Activated CD4-positive, alpha-beta memory T cell treated with anti-CD3 and anti-CD28 coated beads for 36 hours (primary cell): ENCODE data around the gene PLXNA2. TPM values are rescaled to one million over a fixed set of nuclear protein-coding genes. Genes with fewer than 3 reads are reported as not detected.

Source experiments
- CTCF ChIA-PET: fragments of 350-600 bp; sonication (Branson Sonifier 250); formaldehyde crosslinking; loops from one replicate; lab custom pipeline; 2021; ENCODE audit warnings: antibody characterized with exemption, inconsistent platforms; lab: Charles Lee
- POLR2A ChIA-PET: fragments of 350-600 bp; sonication (Branson Sonifier 250); formaldehyde crosslinking; loops from one replicate; lab custom pipeline; 2021; ENCODE audit warnings: antibody characterized with exemption; lab: Charles Lee
- DNase-seq: peaks from one replicate; pipeline ENCODE4 v3.0.0-alpha.2; 2020
- H3K27ac Mint-ChIP-seq: one replicate; pipeline ENCODE4 v1.8.0; 2021; ENCODE audit warnings: mixed read lengths
- H3K27me3 Mint-ChIP-seq: one replicate; pipeline ENCODE4 v1.8.0; 2021; ENCODE audit warnings: mixed read lengths
- H3K36me3 Mint-ChIP-seq: one replicate; pipeline ENCODE4 v1.8.0; 2021; ENCODE audit warnings: mixed read lengths
- H3K4me1 Mint-ChIP-seq: one replicate; pipeline ENCODE4 v1.8.0; 2021; ENCODE audit warnings: low read depth, mixed read lengths
- H3K4me3 Mint-ChIP-seq: one replicate; pipeline ENCODE4 v1.8.0; 2021; ENCODE audit warnings: mild to moderate bottlenecking, mixed read lengths
- H3K9me3 Mint-ChIP-seq: one replicate; pipeline ENCODE4 v1.8.0; 2021; ENCODE audit warnings: mixed read lengths
- intact Hi-C: fragments of 100-400 bp; cut with micrococcal nuclease; formaldehyde crosslinking; loops from one replicate; pipeline ENCODE4 v1.15.1; 2023
- total RNA-seq, 2 experiments: library from RNA; stranded (reverse); gene quantifications; one replicate each; pipeline ENCODE4 v1.2.3, GENCODE V29; 2021

Gene PLXNA2
- total RNA-seq, 2 experiments from 2014 or later = 0.29 to 0.34 TPM

- ChIA-PET POLR2A (no interaction called here), CTCF (no interaction called here)
- H3K4me3 Mint-ChIP-seq = no peak overlapping the region
- no peaks in the 10 kb centered on the region for H3K36me3 Mint-ChIP-seq
- no peak overlapping the region for H3K27ac Mint-ChIP-seq
- H3K9me3 Mint-ChIP-seq = no peaks in the 10 kb centered on the region
- intact Hi-C loops = no loop called here
- H3K4me1 Mint-ChIP-seq = no peaks in the 10 kb centered on the region
- peaks cover 14% of the 10 kb centered on the region for H3K27me3 Mint-ChIP-seq
- DNase-seq = no peak
Measured at GRCh38 chr1:208170252-208170651, 73.9 kb downstream of the PLXNA2 start.

DNA sequence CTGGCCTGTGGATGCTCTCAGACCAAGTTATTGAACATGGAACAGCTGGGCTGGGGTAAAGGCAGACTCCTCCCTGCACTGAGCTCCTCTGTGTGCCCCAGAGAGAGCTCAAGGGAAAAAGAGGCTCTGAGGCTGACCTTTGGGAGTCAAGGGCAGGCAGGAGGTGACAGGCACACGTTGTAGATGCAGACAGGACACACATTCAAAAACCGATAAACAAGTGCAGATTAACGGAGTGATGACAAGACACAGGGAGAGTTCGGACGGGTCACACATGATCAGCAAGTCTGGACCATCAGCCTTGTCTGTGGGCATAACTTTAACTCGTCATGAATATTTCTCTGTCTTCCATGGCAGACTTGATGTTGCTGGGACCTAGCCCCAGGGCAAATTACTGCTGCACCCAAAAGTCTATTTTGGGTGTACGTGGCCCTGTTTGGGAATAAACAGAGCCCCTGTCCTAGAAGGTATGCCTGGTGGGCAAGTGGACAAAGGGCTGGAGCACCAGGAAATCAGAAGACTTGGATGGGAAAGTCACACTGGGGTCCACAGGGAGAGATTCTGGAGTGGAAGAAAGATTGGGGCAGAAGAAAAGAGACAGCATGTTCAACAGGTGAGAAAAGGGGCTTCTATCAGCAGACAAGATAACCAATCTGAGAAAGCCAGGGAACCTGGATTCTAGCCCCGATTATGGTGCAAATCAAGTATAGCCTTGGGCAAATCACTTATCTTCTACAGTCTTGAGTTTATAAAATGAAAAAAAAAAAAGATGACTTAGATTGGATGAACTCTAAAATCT lies 74.9 kb downstream of the PLXNA2 start:
- ChIA-PET POLR2A (no interaction called here), CTCF (no interaction called here)
- Mint-ChIP-seq H3K4me1 (no peaks in the 10 kb centered on the region), H3K27ac (no peak overlapping the region), H3K4me3 (no peak overlapping the region), H3K27me3 (peaks cover 16% of the 10 kb centered on the region), H3K9me3 (no peaks in the 10 kb centered on the region), H3K36me3 (no peaks in the 10 kb centered on the region)
- DNase-seq = no peak
- intact Hi-C loops = no loop called here

- H3K27ac Mint-ChIP-seq = no peak overlapping the region
- ChIA-PET POLR2A (no interaction called here), CTCF (no interaction called here)
- H3K9me3 Mint-ChIP-seq = no peaks in the 10 kb centered on the region
- no peak overlapping the region for H3K4me3 Mint-ChIP-seq
- H3K36me3 Mint-ChIP-seq = no peaks in the 10 kb centered on the region
- no peaks in the 10 kb centered on the region for H3K4me1 Mint-ChIP-seq
- DNase-seq = no peak
- intact Hi-C loops = no loop called here
- peaks cover 26% of the 10 kb centered on the region for H3K27me3 Mint-ChIP-seq
Measured at GRCh38 chr1:208167261-208167869, 76.8 kb downstream of the PLXNA2 start.

DNA sequence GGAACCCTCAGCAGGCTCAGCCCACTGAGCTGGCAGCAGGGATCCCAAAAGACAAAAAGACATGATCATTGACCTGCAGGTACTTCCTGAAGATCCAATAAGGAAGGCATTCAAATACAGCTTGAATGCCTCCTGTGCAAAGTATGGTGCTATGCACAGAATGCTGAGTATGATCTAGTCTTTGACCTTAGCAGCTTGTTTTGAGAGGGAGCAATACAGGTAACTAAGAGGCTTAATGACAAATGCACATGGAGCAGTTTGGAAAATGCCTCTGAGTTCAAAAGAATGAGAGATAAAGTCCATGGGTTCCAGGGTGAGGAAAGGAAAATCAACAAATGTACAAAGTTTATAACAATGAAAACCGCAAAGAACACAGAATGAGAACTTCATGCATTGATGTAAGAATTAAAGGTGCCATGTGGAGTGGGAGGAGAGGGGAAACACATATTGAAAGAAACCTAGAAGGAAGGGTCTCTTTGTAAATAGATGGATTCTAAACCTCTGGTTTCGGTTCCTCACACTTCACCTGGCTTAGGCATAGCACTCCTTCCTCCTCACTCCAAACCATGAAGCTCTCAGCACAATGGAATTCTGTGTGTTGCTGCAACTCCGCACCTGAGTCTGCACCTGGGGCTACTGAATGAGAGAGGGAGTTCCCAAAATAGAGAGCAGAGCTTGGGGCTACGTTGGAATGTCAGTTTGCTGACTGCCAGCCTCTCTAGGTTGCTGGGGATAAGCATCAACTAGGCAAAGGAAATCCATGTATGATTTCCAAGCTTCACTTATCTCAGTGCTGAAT lies 77.6 kb downstream of the PLXNA2 start:
- peaks cover 26% of the 10 kb centered on the region for H3K27me3 Mint-ChIP-seq
- H3K36me3 Mint-ChIP-seq = no peaks in the 10 kb centered on the region
- intact Hi-C loops = no loop called here
- POLR2A ChIA-PET = no interaction called here
- DNase-seq = no peak
- CTCF ChIA-PET = interaction anchor here (0.5 kb wide), 1 partner anchor 145 kb away, joined by 3 read pairs; no protein-coding TSS in a partner anchor
- H3K27ac Mint-ChIP-seq = no peak overlapping the region
- no peaks in the 10 kb centered on the region for H3K9me3 Mint-ChIP-seq
- no peak overlapping the region for H3K4me3 Mint-ChIP-seq
- no peaks in the 10 kb centered on the region for H3K4me1 Mint-ChIP-seq

DNA sequence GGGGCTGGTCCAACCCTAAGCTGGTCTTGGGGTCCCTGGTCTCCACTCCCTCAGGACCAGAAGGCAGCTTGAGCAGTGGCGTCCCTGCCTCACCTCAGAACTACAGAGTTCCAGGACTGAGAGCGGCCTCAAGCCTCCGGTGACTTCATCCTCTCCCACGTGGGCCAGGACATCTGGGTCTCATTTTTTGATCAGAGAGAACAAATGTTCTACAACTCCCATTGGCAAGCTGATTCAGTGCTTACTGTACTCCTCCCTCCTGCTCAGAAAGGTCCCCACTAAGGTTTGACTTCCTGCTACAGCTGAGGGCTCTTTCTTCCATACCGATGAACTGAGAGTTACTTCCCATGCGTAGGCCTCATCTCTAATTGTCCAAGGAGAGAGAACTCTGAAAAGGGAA lies 78.5 kb downstream of the PLXNA2 start:
- H3K4me3 Mint-ChIP-seq = no peak overlapping the region
- POLR2A ChIA-PET = no interaction called here
- intact Hi-C loops = no loop called here
- peaks cover 26% of the 10 kb centered on the region for H3K27me3 Mint-ChIP-seq
- no peaks in the 10 kb centered on the region for H3K36me3 Mint-ChIP-seq
- no peak overlapping the region for H3K27ac Mint-ChIP-seq
- H3K9me3 Mint-ChIP-seq = no peaks in the 10 kb centered on the region
- no peaks in the 10 kb centered on the region for H3K4me1 Mint-ChIP-seq
- DNase-seq = no peak
- CTCF ChIA-PET = interaction anchor here (0.5 kb wide), 1 partner anchor 144 kb away, joined by 3 read pairs; no protein-coding TSS in a partner anchor

- Mint-ChIP-seq H3K4me1 (no peaks in the 10 kb centered on the region), H3K27ac (no peak overlapping the region), H3K36me3 (no peaks in the 10 kb centered on the region), H3K9me3 (no peaks in the 10 kb centered on the region), H3K4me3 (no peak overlapping the region), H3K27me3 (peaks cover 26% of the 10 kb centered on the region)
- intact Hi-C loops = no loop called here
- ChIA-PET POLR2A (no interaction called here), CTCF (interaction anchor here (0.9 kb wide), 1 partner anchor 33 kb away, joined by 3 read pairs; no protein-coding TSS in a partner anchor)
- no peak for DNase-seq
Measured at GRCh38 chr1:208164609-208165008, 79.6 kb downstream of the PLXNA2 start.

GRCh38 chr1:208163539-208163938 lies 80.6 kb downstream of the PLXNA2 start:
- ChIA-PET CTCF (no interaction called here), POLR2A (no interaction called here)
- H3K4me3 Mint-ChIP-seq = no peak overlapping the region
- H3K27ac Mint-ChIP-seq = no peak overlapping the region
- DNase-seq = no peak
- H3K9me3 Mint-ChIP-seq = no peaks in the 10 kb centered on the region
- H3K4me1 Mint-ChIP-seq = no peaks in the 10 kb centered on the region
- intact Hi-C loops = no loop called here
- H3K36me3 Mint-ChIP-seq = no peaks in the 10 kb centered on the region
- H3K27me3 Mint-ChIP-seq = peaks cover 25% of the 10 kb centered on the region

DNA sequence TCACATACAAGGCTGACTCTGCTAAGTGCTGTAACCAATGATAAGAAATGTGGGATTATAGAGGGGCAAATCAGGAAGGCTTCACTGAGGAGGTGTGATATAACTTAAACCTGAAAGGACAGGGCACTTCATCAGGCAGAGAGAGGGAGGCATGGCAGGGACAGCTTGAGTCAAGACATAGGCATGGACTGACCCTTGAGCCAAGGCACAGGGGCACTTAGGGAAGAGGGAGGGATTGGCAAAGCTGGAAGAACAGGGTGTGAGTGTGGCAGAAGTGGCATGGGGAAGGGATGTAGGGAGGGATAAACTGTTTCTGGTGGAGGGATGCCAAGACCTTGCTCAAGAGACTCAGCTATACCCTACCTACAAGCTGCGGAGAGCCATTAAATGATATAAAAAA lies 81.3 kb downstream of the PLXNA2 start:
- peaks cover 25% of the 10 kb centered on the region for H3K27me3 Mint-ChIP-seq
- no peaks in the 10 kb centered on the region for H3K36me3 Mint-ChIP-seq
- no peak overlapping the region for H3K4me3 Mint-ChIP-seq
- intact Hi-C loops = no loop called here
- POLR2A ChIA-PET = no interaction called here
- H3K27ac Mint-ChIP-seq = no peak overlapping the region
- CTCF ChIA-PET = no interaction called here
- no peaks in the 10 kb centered on the region for H3K4me1 Mint-ChIP-seq
- no peaks in the 10 kb centered on the region for H3K9me3 Mint-ChIP-seq
- DNase-seq = no peak

- POLR2A ChIA-PET = no interaction called here
- H3K27me3 Mint-ChIP-seq = peaks cover 17% of the 10 kb centered on the region
Measured at GRCh38 chr1:208161656-208162375, 82.4 kb downstream of the PLXNA2 start.

DNA sequence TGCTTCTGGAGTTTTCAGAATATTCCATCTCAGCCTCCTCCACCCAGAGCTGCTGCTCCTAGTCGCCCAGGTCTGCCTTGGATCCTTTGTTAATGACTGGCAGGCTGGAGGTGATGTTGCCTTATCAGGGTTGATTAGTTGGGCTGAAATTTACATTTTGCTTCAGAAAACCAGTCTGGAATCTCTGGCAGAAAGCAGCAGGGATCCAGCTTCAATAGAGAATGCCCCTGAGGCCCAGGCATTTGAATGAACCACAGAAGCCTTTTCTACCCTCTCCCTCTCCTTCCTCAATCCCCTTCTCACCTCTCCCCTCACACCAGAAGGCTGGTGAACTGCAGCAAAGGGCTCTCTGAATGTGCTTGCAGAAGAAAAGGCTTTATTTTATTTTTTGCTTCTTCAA lies 83.2 kb downstream of the PLXNA2 start:
- H3K4me3 Mint-ChIP-seq = no peak overlapping the region
- no peaks in the 10 kb centered on the region for H3K9me3 Mint-ChIP-seq
- intact Hi-C loops = no loop called here
- H3K27me3 Mint-ChIP-seq = peaks cover 17% of the 10 kb centered on the region
- DNase-seq = no peak
- H3K4me1 Mint-ChIP-seq = no peaks in the 10 kb centered on the region
- POLR2A ChIA-PET = no interaction called here
- no peaks in the 10 kb centered on the region for H3K36me3 Mint-ChIP-seq
- CTCF ChIA-PET = no interaction called here
- H3K27ac Mint-ChIP-seq = no peak overlapping the region

More at GRCh38 chr1:208161656-208162375, 82.4 kb downstream of the PLXNA2 start:
- Mint-ChIP-seq H3K36me3 (no peaks in the 10 kb centered on the region), H3K4me1 (no peaks in the 10 kb centered on the region), H3K9me3 (no peaks in the 10 kb centered on the region), H3K27ac (no peak overlapping the region), H3K4me3 (no peak overlapping the region)
- CTCF ChIA-PET = no interaction called here
- intact Hi-C loops = no loop called here
- no peak for DNase-seq

DNA sequence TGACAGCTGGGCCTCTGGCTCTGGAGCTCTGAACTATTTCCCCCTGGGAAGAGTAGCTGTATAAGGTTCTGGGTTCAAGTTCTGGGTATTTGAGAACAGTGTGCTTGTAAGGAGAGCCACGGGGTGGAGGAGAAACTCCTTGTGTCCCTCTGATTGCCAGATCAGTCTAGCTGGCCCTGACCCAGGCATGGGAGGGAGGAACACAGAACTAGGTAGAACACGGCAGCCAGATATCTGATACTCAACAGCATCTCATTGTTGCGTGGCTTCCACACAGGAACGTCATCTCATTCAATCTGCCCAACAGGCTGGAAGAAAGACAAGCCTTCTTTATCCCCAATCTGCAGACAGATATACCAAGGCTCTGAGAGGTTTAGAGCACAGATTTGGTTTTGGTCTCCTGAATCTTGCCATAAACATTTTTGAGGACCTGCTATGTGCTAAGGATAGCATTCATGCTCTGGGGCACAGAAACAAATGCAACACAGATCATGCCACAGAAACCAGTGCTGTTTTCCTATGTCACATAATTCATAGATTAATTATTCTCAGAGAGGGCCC lies 83.8 kb downstream of the PLXNA2 start:
- Mint-ChIP-seq H3K27ac (no peak overlapping the region), H3K36me3 (no peaks in the 10 kb centered on the region), H3K4me1 (no peaks in the 10 kb centered on the region), H3K4me3 (no peak overlapping the region), H3K27me3 (peaks cover 13% of the 10 kb centered on the region), H3K9me3 (no peaks in the 10 kb centered on the region)
- DNase-seq = no peak
- CTCF ChIA-PET = no interaction called here
- intact Hi-C loops = no loop called here
- POLR2A ChIA-PET = no interaction called here
